ENCODE measurements around the gene WDR75. TPM values are rescaled to one million over a fixed set of nuclear protein-coding genes. Genes with fewer than 3 reads are reported as not detected.

The WDR75 gene
- polyA plus RNA-seq (37.0 to 67.3 TPM (median 60.4 TPM) in 3 replicates), polyA minus RNA-seq (41.1 to 66.3 TPM (median 56.1 TPM) in 3 replicates)
- polyA plus RNA-seq (2011; ENCODE audit: low read depth): 43.6 TPM
- polyA plus RNA-seq (2011; cell fraction: cytosol; rRNA removed): 19.1 and 41.5 TPM in 2 replicates
- 64.9 and 91.2 TPM in 2 replicates for polyA plus RNA-seq (2011; cell fraction: nucleus; rRNA removed)
- polyA plus RNA-seq (2012; ENCODE audit: low replicate concordance): 26.1 and 29.0 TPM in 2 replicates
- polyA minus RNA-seq (2011; cell fraction: cytosol; rRNA and poly(A)+ RNA removed): 16.3 TPM
- 62.7 and 77.6 TPM in 2 replicates for polyA minus RNA-seq (2011; cell fraction: nucleus; rRNA and poly(A)+ RNA removed)

- H3K79me2 ChIP-seq (ENCODE audit: control insufficient read depth, insufficient read depth, low read length): peaks cover 49% of the 10 kb centered on the region
- peak; percentile 88 for FAIRE-seq
Measured at GRCh38 chr2:189440947-189441708, at the start of gene WDR75. WDR75 (plus strand) TSS chr2:189441474; CDS start chr2:189441493, 19 bp downstream.

GRCh38 chr2:189393440-189394111, 47.7 kb upstream of the WDR75 start:
- Histone ChIP-seq H3K4me3 (ENCODE audit: control insufficient read depth in 2 of 3, extremely low read depth in 1 of 3, insufficient read depth in 2 of 3, low read depth in 1 of 3, low read length in 3 of 3) (no peak overlapping the region), H3K27ac (ENCODE audit: control insufficient read depth, insufficient read depth, low read length) (peak overlapping the region; percentile 46)
- peak; percentile 94 for FAIRE-seq

More at GRCh38 chr2:189440947-189441708, at the start of gene WDR75:
- peak within 1 kb of the TSS; percentile 89 for H3K9ac ChIP-seq (ENCODE audit: control insufficient read depth, extremely low read depth, insufficient read depth, low read length)
- peak within 1 kb of the TSS; percentile 98 for H2AFZ ChIP-seq (ENCODE audit: control insufficient read depth, low read length)
- H3K36me3 ChIP-seq (ENCODE audit: control insufficient read depth in 2 of 2, extremely low read depth in 1 of 2, insufficient read depth in 2 of 2, low read length in 2 of 2): no peaks in the 10 kb centered on the region
- no peaks in the 10 kb centered on the region for H3K9me3 ChIP-seq (ENCODE audit: control insufficient read depth, low read depth, low read length)
- peak within 1 kb of the TSS; percentile 91 for H3K4me2 ChIP-seq (ENCODE audit: control insufficient read depth, extremely low read depth, insufficient read depth, low read depth, low read length)
- peak within 1 kb of the TSS; percentile 92 for H3K27ac ChIP-seq (ENCODE audit: control insufficient read depth, insufficient read depth, low read length)
- peaks cover 22% of the 10 kb centered on the region for H3K4me1 ChIP-seq (ENCODE audit: control insufficient read depth, extremely low read depth, insufficient read depth, low read length)
- no peaks in the 10 kb centered on the region for H4K20me1 ChIP-seq (ENCODE audit: control insufficient read depth, extremely low read depth, insufficient read depth, low read length)
- no peaks in the 10 kb centered on the region for H3K9me1 ChIP-seq (ENCODE audit: control insufficient read depth, extremely low read depth, insufficient read depth, low read length)
- no peak for DNase-seq (ENCODE audit: low read depth, low spot score)
- peak within 1 kb of the TSS; percentile 88 to 92 (median 91) for H3K4me3 ChIP-seq (ENCODE audit: control insufficient read depth in 2 of 3, extremely low read depth in 1 of 3, insufficient read depth in 2 of 3, low read depth in 1 of 3, low read length in 3 of 3)
- no peaks in the 10 kb centered on the region for H3K27me3 ChIP-seq (ENCODE audit: control insufficient read depth, extremely low read depth, insufficient read depth, low read length)
- TF ChIP-seq CTCF (optimal IDR thresholded peaks at IDR 0.05 in 1 of 3, IDR thresholded peaks at IDR 0.05 in 1 of 3, conservative IDR thresholded peaks at IDR 0.05 in 1 of 3; ENCODE audit: extremely low read depth in 1 of 3, insufficient read depth in 2 of 3, low read length in 3 of 3) (no peak), EZH2 (IDR thresholded peaks at IDR 0.05; ENCODE audit: low read length) (no peak)
- dilution Hi-C loops (cut with MboI; ENCODE audit: extremely low pct_ligation_motif_present, low sequenced_read_pairs): no loop called here

More at GRCh38 chr2:189393440-189394111, 47.7 kb upstream of the WDR75 start:
- H3K9me1 ChIP-seq (ENCODE audit: control insufficient read depth, extremely low read depth, insufficient read depth, low read length): no peaks in the 10 kb centered on the region
- dilution Hi-C loops (cut with MboI; ENCODE audit: extremely low pct_ligation_motif_present, low sequenced_read_pairs): no loop called here
- no peaks in the 10 kb centered on the region for H3K9me3 ChIP-seq (ENCODE audit: control insufficient read depth, low read depth, low read length)
- no peaks in the 10 kb centered on the region for H3K79me2 ChIP-seq (ENCODE audit: control insufficient read depth, insufficient read depth, low read length)
- no peak overlapping the region for H2AFZ ChIP-seq (ENCODE audit: control insufficient read depth, low read length)
- no peaks in the 10 kb centered on the region for H3K36me3 ChIP-seq (ENCODE audit: control insufficient read depth in 2 of 2, extremely low read depth in 1 of 2, insufficient read depth in 2 of 2, low read length in 2 of 2)
- peak; percentile 71 for DNase-seq (ENCODE audit: low read depth, low spot score)
- H3K9ac ChIP-seq (ENCODE audit: control insufficient read depth, extremely low read depth, insufficient read depth, low read length): no peak overlapping the region
- no peaks in the 10 kb centered on the region for H3K27me3 ChIP-seq (ENCODE audit: control insufficient read depth, extremely low read depth, insufficient read depth, low read length)
- H3K4me2 ChIP-seq (ENCODE audit: control insufficient read depth, extremely low read depth, insufficient read depth, low read depth, low read length): peak overlapping the region; percentile 27
- TF ChIP-seq CTCF (optimal IDR thresholded peaks at IDR 0.05 in 1 of 3, IDR thresholded peaks at IDR 0.05 in 1 of 3, conservative IDR thresholded peaks at IDR 0.05 in 1 of 3; ENCODE audit: extremely low read depth in 1 of 3, insufficient read depth in 2 of 3, low read length in 3 of 3): no peak
- no peak for TF ChIP-seq EZH2 (IDR thresholded peaks at IDR 0.05; ENCODE audit: low read length)
- H4K20me1 ChIP-seq (ENCODE audit: control insufficient read depth, extremely low read depth, insufficient read depth, low read length): no peaks in the 10 kb centered on the region
- peaks cover 11% of the 10 kb centered on the region for H3K4me1 ChIP-seq (ENCODE audit: control insufficient read depth, extremely low read depth, insufficient read depth, low read length)
